Activated CD4-positive, alpha-beta T cell treated with anti-CD3 and anti-CD28 coated beads for 36 hours (primary cell): ENCODE measurements around the gene SFXN1. TPM values are rescaled to one million over a fixed set of nuclear protein-coding genes. Genes with fewer than 3 reads are reported as not detected.
"Not testable (repeated sequence)": the region's sequence is repeated elsewhere in the genome, so short reads cannot be mapped to it uniquely, and the experiment has no call there.

Experiments
- ATAC-seq: fragments of 200-7000 bp; cut with Tn5 transposase; one replicate; pipeline ENCODE4 v1.10.0; 2021; ENCODE audit warnings: mild to moderate bottlenecking, moderate library complexity
- CTCF ChIA-PET: fragments of 350-600 bp; sonication (Branson Sonifier 250); formaldehyde crosslinking; loops from one replicate; lab custom pipeline; 2021; ENCODE audit warnings: antibody characterized with exemption; lab: Charles Lee
- POLR2A ChIA-PET: fragments of 350-600 bp; sonication (Branson Sonifier 250); formaldehyde crosslinking; loops from one replicate; lab custom pipeline; 2021; ENCODE audit warnings: antibody characterized with exemption, inconsistent platforms; lab: Charles Lee
- DNase-seq: peaks from one replicate; pipeline ENCODE4 v3.0.0-alpha.2; 2020
- H3K27ac Mint-ChIP-seq: one replicate; pipeline ENCODE4 v1.8.0; 2021; ENCODE audit warnings: mixed read lengths
- H3K27me3 Mint-ChIP-seq: one replicate; pipeline ENCODE4 v1.8.0; 2021; ENCODE audit warnings: mixed read lengths
- H3K36me3 Mint-ChIP-seq: one replicate; pipeline ENCODE4 v1.8.0; 2021; ENCODE audit warnings: low read depth, mixed read lengths
- H3K4me1 Mint-ChIP-seq: one replicate; pipeline ENCODE4 v1.8.0; 2021; ENCODE audit warnings: mixed read lengths
- H3K4me3 Mint-ChIP-seq: one replicate; pipeline ENCODE4 v1.8.0; 2021; ENCODE audit warnings: mild to moderate bottlenecking, moderate library complexity, mixed read lengths
- H3K9me3 Mint-ChIP-seq: one replicate; pipeline ENCODE4 v1.8.0; 2021; ENCODE audit warnings: low read depth, mixed read lengths
- intact Hi-C, 2 experiments: fragments of 100-400 bp; cut with DNase I in 1 of 2; cut with micrococcal nuclease in 1 of 2; formaldehyde crosslinking; loops; one replicate each; pipeline versions ENCODE4 v1.14.2 to v1.15.1; 2022 to 2024; cut with DNase I, micrococcal nuclease
- total RNA-seq, 2 experiments: library from RNA; stranded (reverse); gene quantifications; one replicate each; pipeline ENCODE4 v1.2.3, GENCODE V29; 2021

Gene SFXN1
- total RNA-seq, 2 experiments from 2014 or later = 322 to 433 TPM

DNA sequence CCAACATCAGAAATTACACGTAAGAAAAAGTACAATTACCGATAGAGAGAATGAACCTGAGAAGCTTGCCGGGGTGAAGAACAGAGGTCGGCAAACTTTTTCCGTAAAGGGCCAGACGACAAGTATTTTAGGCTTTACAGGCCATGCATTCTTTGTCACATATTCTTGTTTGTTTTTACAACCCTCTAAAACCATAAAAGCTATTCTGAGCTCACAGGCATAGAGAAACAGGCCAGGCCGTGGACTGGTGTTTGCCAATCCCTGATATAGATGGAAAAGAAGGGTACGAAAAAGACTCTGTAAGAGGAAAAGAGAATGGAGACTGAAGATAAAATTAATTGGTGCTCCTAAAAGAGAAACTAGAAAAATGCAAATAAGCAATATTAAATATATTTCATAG is 15.4 kb downstream of the SFXN1 start:
- ChIA-PET CTCF (interaction anchor here (0.8 kb wide), 1 partner anchor 1185 kb away, joined by 3 read pairs; no protein-coding TSS in a partner anchor), POLR2A (interaction anchor here (0.8 kb wide), 1 partner anchor 9 kb away, joined by 3 read pairs; no protein-coding TSS in a partner anchor)
- intact Hi-C loops = loop anchor here in 1 of 2 experiments (2.0 kb wide), 1 partner anchor 27 kb away; no protein-coding TSS in a partner anchor
- Mint-ChIP-seq H3K9me3 (no peaks in the 10 kb centered on the region), H3K27me3 (no peaks in the 10 kb centered on the region), H3K4me3 (no peak overlapping the region), H3K4me1 (peaks cover 55% of the 10 kb centered on the region), H3K36me3 (peaks cover 64% of the 10 kb centered on the region), H3K27ac (peak overlapping the region; percentile 45)
- no peak for DNase-seq
- ATAC-seq = no peak

DNA sequence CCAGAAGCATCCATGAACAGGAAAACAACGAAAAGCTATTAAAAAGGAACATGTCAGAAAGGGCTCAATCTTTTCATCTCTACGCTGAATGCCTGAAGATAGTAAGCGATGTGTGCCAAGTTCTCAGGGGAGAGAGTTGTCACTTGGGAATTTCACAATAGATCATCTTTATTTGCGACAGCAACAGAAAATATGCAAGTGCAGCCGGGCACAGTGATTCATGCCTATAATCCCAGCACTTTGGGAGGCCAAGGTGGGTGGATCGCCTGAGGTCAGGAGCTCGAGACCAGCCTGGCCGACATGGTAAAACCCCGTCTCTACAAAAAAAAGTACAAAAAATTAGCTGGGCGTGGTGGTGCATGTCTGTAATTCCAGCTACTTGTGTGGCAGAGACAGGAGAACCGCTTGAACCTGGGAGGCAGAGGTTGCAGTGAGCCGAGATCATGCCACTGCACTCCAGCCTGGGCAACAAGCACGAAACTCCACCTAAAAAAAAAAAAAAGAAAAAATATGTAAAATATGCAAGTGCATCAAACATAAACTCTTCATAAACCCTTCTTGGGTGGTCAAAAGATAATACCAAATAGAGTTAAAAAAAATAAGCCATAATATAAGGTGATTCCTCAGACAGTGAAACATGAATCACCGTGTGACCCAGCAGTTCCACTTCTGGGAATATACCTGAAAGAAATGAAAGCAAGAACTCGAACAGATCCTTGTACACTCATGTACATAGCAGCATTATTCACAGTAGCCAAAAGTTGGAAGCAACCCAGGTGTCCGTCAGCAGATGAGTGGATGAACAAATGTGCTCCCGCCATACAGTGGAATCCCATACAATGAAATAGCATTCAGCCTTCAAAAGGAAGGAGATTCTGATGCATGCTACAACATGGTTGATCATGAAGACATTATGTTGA is 16.2 kb downstream of the SFXN1 start:
- Mint-ChIP-seq H3K27ac (peak overlapping the region; percentile 57), H3K4me1 (peaks cover 53% of the 10 kb centered on the region), H3K9me3 (no peaks in the 10 kb centered on the region), H3K36me3 (peaks cover 65% of the 10 kb centered on the region), H3K27me3 (no peaks in the 10 kb centered on the region), H3K4me3 (no peak overlapping the region)
- ATAC-seq (peak; percentile 81), DNase-seq (peak; percentile 46)
- CTCF ChIA-PET = interaction anchor here (0.6 to 0.8 kb wide), 3 partner anchors 14 to 1186 kb away, joined by 3 read pairs; partner anchors contain the start of gene SFXN1
- POLR2A ChIA-PET = interaction anchor here (0.7 to 0.8 kb wide), 2 partner anchors 10 to 19 kb away, joined by 3 to 6 read pairs; no protein-coding TSS in a partner anchor
- intact Hi-C loops = loop anchor here in 1 of 2 experiments (2.0 kb wide), 1 partner anchor 26 kb away; no protein-coding TSS in a partner anchor

DNA sequence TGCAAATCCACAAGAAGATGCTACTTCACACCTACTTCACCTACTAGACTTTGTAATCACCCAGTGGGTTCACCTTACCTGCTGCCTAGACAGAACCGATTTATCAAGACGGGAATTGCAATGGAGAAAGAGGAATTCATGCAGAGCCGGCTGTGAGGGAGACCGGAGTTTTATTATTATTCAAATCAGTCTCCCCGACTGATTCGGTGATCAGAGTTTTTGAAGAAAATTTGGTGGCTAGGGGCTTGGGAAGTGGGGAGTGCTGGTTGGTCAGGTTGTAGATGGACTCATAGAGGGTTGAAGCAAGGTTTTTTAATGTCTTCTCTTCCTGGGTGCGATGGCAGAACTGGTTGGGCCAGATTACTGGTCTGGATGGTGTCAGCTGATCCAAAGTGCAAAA is 23.4 kb downstream of the SFXN1 start:
- ChIA-PET CTCF (no interaction called here), POLR2A (interaction anchor here (1.9 kb wide), 1 partner anchor 14 kb away, joined by 4 read pairs; no protein-coding TSS in a partner anchor)
- Mint-ChIP-seq H3K4me3 (no peak overlapping the region), H3K27ac (peak overlapping the region; percentile 56), H3K4me1 (peaks cover 54% of the 10 kb centered on the region), H3K9me3 (no peaks in the 10 kb centered on the region), H3K27me3 (no peaks in the 10 kb centered on the region), H3K36me3 (peaks cover 76% of the 10 kb centered on the region)
- no peak for DNase-seq
- intact Hi-C loops = no loop called here
- ATAC-seq = no peak

DNA sequence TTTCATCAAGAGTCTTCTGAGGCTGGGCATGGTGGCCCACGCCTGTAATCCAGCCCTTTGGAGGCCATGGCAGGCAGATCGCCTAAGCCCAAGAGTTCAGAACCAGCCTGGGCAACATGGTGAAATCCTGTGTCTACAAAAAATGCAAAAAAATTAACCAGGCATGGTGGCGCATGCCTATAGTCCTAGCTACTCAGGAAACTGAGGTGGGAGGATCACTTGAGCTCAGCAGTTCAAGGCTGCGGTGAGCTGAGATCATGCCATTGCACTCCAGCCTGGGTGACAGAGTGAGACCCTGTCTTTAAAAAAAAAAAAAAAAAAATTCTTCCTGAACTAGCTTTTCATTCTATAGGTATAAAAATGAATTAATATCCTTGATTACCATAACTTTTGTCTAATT is 29.3 kb downstream of the SFXN1 start:
- H3K27me3 Mint-ChIP-seq, H3K4me3 Mint-ChIP-seq, H3K9me3 Mint-ChIP-seq: not testable (repeated sequence)
- Mint-ChIP-seq H3K36me3 (peaks cover 73% of the 10 kb centered on the region), H3K4me1 (peaks cover 39% of the 10 kb centered on the region), H3K27ac (peak overlapping the region; percentile 62)
- intact Hi-C loops = loop anchor here in 1 of 2 experiments (2.0 kb wide), 1 partner anchor 17 kb away; no protein-coding TSS in a partner anchor
- POLR2A ChIA-PET = interaction anchor here (0.6 to 0.9 kb wide), 2 partner anchors 9 to 30 kb away, joined by 5 to 9 read pairs; partner anchors contain the start of gene SFXN1
- ATAC-seq (peak; percentile 93), DNase-seq (peak; percentile 68)
- CTCF ChIA-PET = interaction anchor here (0.6 to 1.5 kb wide), 3 partner anchors 9 to 43 kb away, joined by 3 to 8 read pairs (median 3); no protein-coding TSS in a partner anchor

DNA sequence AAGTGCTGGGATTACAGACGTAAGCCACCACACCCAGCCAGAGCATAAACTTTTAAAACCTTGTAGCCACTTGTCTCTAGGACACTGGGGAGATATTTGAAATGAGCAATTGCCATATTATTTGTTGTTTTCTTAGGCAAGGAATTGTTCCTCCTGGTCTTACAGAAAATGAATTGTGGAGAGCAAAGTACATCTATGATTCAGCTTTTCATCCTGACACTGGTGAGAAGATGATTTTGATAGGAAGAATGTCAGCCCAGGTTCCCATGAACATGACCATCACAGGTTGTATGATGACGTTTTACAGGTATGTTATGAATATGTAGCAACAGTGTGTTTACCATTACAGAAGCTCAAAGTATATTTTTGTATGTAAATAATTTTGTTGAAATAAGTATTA is 30.5 kb downstream of the SFXN1 start:
- no peak for DNase-seq
- H3K4me3 Mint-ChIP-seq = no peak overlapping the region
- ChIA-PET CTCF (no interaction called here), POLR2A (no interaction called here)
- intact Hi-C loops = no loop called here
- no peaks in the 10 kb centered on the region for H3K9me3 Mint-ChIP-seq
- peaks cover 73% of the 10 kb centered on the region for H3K36me3 Mint-ChIP-seq
- no peak for ATAC-seq
- no peaks in the 10 kb centered on the region for H3K27me3 Mint-ChIP-seq
- peak overlapping the region; percentile 19 for H3K27ac Mint-ChIP-seq
- peaks cover 45% of the 10 kb centered on the region for H3K4me1 Mint-ChIP-seq

DNA sequence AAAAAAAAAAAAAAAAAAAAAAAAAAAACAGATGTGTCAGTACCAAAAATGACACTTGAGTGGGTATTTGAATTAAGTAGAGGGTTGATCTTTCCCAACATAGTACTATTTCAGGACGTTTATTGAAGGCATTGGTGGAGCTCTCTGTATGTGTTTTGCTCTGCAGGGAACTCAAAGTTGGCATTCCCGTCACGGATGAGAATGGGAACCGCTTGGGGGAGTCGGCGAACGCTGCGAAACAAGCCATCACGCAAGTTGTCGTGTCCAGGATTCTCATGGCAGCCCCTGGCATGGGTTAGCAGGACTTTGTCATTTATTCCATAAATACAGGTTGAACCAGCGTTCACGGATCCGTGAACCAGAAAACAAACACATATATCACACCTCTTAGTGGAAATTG is 34.9 kb downstream of the SFXN1 start:
- ATAC-seq = no peak
- H3K4me1 Mint-ChIP-seq = peaks cover 56% of the 10 kb centered on the region
- no peak overlapping the region for H3K4me3 Mint-ChIP-seq
- intact Hi-C loops = no loop called here
- peaks cover 88% of the 10 kb centered on the region for H3K36me3 Mint-ChIP-seq
- H3K27me3 Mint-ChIP-seq = no peaks in the 10 kb centered on the region
- H3K27ac Mint-ChIP-seq = peak overlapping the region; percentile 64
- no peak for DNase-seq
- POLR2A ChIA-PET = no interaction called here
- H3K9me3 Mint-ChIP-seq = peaks cover 1% of the 10 kb centered on the region
- CTCF ChIA-PET = no interaction called here

DNA sequence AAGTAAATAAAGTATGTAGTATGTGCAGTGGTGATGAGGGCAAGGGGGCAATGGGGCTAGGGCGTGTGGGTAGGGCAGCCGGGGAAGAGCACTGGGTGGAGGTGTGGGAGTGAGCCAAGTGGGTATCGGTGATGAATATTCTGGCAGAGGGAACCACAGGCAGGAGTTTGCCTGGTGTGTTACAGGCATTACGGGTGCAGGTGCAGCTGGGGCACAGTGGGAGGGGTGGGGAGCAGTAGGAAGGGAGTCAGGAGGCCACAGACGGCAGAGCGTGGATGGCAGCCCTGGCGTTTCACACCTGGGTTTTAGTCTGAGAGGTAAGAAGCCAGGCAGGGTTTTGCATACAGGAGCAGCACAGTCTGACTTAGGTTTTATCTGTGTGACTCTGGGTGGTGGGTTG is 35.4 kb downstream of the SFXN1 start:
- H3K4me3 Mint-ChIP-seq = no peak overlapping the region
- DNase-seq = no peak
- H3K27ac Mint-ChIP-seq = peak overlapping the region; percentile 64
- peaks cover 58% of the 10 kb centered on the region for H3K4me1 Mint-ChIP-seq
- H3K36me3 Mint-ChIP-seq = peaks cover 88% of the 10 kb centered on the region
- CTCF ChIA-PET = no interaction called here
- peaks cover 4% of the 10 kb centered on the region for H3K9me3 Mint-ChIP-seq
- intact Hi-C loops = no loop called here
- no peaks in the 10 kb centered on the region for H3K27me3 Mint-ChIP-seq
- no peak for ATAC-seq
- POLR2A ChIA-PET = no interaction called here

DNA sequence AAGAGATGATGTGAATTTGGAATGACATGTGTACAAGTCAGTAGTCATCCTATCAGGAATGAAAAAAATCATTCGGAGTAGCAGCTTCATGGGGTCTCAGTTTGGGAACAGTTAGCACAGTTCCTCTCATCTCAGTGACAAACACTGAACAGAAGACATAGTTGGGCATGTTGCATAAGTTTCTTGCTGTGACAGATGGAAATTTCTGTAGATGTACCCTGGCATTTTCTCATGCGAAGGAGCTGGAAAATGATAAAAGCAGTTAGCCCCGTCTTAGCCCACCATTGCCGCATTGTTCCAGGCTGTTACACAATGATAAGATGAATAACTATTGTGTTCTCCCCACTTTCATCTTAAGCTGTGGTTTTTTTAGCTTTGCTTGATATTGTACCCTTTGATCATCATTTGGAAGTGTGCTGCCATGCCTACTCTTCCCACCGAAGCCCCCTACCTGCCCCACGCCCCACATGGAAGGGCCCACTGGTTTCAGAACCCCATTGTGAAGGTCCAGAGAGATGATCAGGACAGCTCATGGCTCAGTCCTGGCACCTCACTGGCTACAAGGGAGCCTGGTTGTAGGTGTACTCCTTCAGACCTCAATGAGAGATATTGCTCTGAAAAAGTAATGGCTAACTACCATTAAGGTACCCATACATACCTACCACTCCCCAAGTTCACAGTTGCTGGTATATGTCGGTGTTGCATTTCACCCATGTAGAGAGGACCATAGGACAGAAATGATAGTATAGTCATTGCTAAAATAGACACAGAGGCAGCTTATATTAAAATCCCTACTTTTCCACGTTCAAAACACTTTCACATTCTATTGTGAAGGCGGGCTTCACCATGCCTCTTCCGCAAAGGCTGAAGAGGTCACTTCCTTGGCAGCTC is 38.8 kb downstream of the SFXN1 start:
- CTCF ChIA-PET = interaction anchor here (1.1 to 5.3 kb wide), 8 partner anchors 9 to 136 kb away, joined by 3 to 24 read pairs (median 4); no protein-coding TSS in a partner anchor
- intact Hi-C loops = loop anchor here in 1 of 2 experiments (1.0 to 5.0 kb wide), 4 partner anchors 39 to 1020 kb away; partner anchors contain the start of genes KIAA1191, RNF44 and SFXN1

DNA sequence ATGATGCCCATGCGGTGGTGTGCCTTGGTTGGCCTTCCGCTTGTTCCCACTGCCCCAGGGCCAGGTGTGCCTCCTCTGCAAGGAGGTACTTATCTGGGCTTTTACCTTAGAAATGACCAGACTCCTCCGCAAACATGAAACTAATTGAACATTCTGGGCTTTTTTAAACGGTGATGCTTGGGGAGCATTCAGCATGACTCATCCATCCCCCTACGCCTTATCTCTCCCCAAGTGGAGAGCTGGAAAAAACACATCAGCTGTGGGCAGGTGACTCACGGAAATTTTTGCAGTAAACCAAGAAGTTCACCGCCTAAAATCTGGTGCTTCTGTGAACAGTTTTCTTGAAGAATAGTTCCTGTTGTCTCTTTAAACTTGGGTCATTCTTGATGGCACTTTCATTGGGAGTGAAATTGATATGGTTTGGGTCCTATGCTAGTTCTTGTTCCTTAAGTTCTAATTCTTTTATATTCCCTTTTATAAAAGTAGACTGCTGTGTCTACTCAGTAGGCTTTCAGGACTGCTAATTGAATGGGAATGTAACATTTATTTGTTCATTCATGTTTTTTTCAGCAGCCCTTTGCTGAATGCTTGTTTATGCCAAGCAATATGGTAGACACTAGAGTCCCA is 39.6 kb downstream of the SFXN1 start:
- ChIA-PET CTCF (interaction anchor here (1.2 to 5.3 kb wide), 5 partner anchors 16 to 136 kb away, joined by 3 to 24 read pairs (median 5); no protein-coding TSS in a partner anchor), POLR2A (interaction anchor here (0.9 to 1.7 kb wide), 2 partner anchors 38 to 40 kb away, joined by 3 to 9 read pairs; no protein-coding TSS in a partner anchor)
- Mint-ChIP-seq H3K9me3 (peaks cover 10% of the 10 kb centered on the region), H3K36me3 (peaks cover 95% of the 10 kb centered on the region), H3K27me3 (no peaks in the 10 kb centered on the region), H3K27ac (peak overlapping the region; percentile 98), H3K4me1 (peaks cover 95% of the 10 kb centered on the region), H3K4me3 (peak overlapping the region; percentile 54)
- ATAC-seq (peak; percentile 55), DNase-seq (peak; percentile 92)
- intact Hi-C loops = loop anchor here in 1 of 2 experiments (1.0 to 5.0 kb wide), 5 partner anchors 40 to 1019 kb away; partner anchors contain the start of genes KIAA1191, RNF44 and SFXN1

More for the DNA sequence above, 38.8 kb downstream of the SFXN1 start:
- H3K36me3 Mint-ChIP-seq = peaks cover 95% of the 10 kb centered on the region
- ATAC-seq (peak; percentile 46), DNase-seq (no peak)
- H3K27me3 Mint-ChIP-seq = no peaks in the 10 kb centered on the region
- POLR2A ChIA-PET = interaction anchor here (0.8 to 1.7 kb wide), 3 partner anchors 10 to 39 kb away, joined by 3 to 9 read pairs (median 9); no protein-coding TSS in a partner anchor
- H3K27ac Mint-ChIP-seq = peak overlapping the region; percentile 98
- H3K4me1 Mint-ChIP-seq = peaks cover 88% of the 10 kb centered on the region
- peaks cover 10% of the 10 kb centered on the region for H3K9me3 Mint-ChIP-seq
- H3K4me3 Mint-ChIP-seq = peak overlapping the region; percentile 54

DNA sequence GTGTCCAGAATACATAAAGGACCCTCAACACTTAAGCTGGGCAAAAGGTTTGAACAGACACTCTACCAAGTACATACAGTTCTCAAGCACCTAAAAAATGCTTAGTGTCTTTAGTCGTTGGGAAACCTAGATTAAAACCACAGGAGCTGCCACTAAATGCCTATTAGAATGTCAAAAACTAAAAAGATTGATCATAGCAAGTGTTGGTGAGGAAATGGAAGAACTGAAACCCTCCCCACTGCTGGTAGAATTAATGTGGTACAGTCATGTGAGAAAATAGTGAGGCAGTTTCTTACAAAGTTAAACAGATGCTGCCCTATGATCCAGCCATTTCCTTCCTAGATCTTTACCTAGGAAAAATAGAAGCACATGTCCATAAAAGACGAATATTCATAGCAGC is 40.6 kb downstream of the SFXN1 start:
- Mint-ChIP-seq H3K36me3 (peaks cover 93% of the 10 kb centered on the region), H3K4me3 (no peak overlapping the region), H3K4me1 (peaks cover 94% of the 10 kb centered on the region), H3K9me3 (peaks cover 10% of the 10 kb centered on the region), H3K27me3 (no peaks in the 10 kb centered on the region), H3K27ac (peak overlapping the region; percentile 98)
- ATAC-seq (no peak), DNase-seq (no peak)
- intact Hi-C loops = loop anchor here in 1 of 2 experiments (5.0 kb wide), 2 partner anchors 843 to 1018 kb away; partner anchors contain the start of genes KIAA1191 and RNF44
- ChIA-PET POLR2A (no interaction called here), CTCF (interaction anchor here (0.6 to 5.3 kb wide), 3 partner anchors 12 to 1082 kb away, joined by 3 to 24 read pairs (median 3); no protein-coding TSS in a partner anchor)
